ENCODE data around the gene LRG1. TPM values are rescaled to one million over a fixed set of nuclear protein-coding genes. Genes with fewer than 3 reads are reported as not detected.

Gene LRG1
- total RNA-seq, 1 experiment from 2014 or later = not detected

GRCh38 chr19:4556597-4557127, 16.8 kb upstream of the LRG1 start:
- POLR2A ChIA-PET (ENCODE audit: low non-redundant PET) = no interaction called here
- BruUV-seq (replicated peaks) = no TSS peak
- TF ChIP-seq CTCF (conservative IDR thresholded peaks at IDR 0.05; ENCODE audit: low read depth, low read length) (no peak), EZH2 (IDR thresholded peaks at IDR 0.05; ENCODE audit: borderline replicate concordance, low read depth, low read length, poor library complexity, severe bottlenecking) (no peak)

GRCh38 chr19:4555657-4556561, 16.1 kb upstream of the LRG1 start:
- no peak overlapping the region for H3K4me3 ChIP-seq (ENCODE audit: low read depth, low read length, poor library complexity, severe bottlenecking)
- no peak overlapping the region for H3K27ac ChIP-seq (ENCODE audit: low read depth, low read length, poor library complexity, severe bottlenecking)
- H3K9me3 ChIP-seq (ENCODE audit: low read depth, low read length, poor library complexity, severe bottlenecking) = no peaks in the 10 kb centered on the region
- no peaks in the 10 kb centered on the region for H3K36me3 ChIP-seq (ENCODE audit: insufficient read depth, low read length, poor library complexity, severe bottlenecking)
- no TSS peak for BruUV-seq (replicated peaks)
- H3K4me1 ChIP-seq (ENCODE audit: insufficient read depth, low read length, poor library complexity, severe bottlenecking) = no peaks in the 10 kb centered on the region
- intact Hi-C loops (cut with micrococcal nuclease; ENCODE audit: unreplicated experiment) = no loop called here
- ChIA-PET POLR2A (ENCODE audit: low non-redundant PET) (no interaction called here), CTCF (interaction anchor here (1.0 to 1.1 kb wide), 2 partner anchors 11 to 80 kb away, joined by 4 to 5 read pairs; no protein-coding TSS in a partner anchor)
- TF ChIP-seq EZH2 (IDR thresholded peaks at IDR 0.05; ENCODE audit: borderline replicate concordance, low read depth, low read length, poor library complexity, severe bottlenecking) (no peak), CTCF (conservative IDR thresholded peaks at IDR 0.05; ENCODE audit: low read depth, low read length) (no peak)
- H3K27me3 ChIP-seq (replicated peaks; ENCODE audit: insufficient read depth, low read depth, low read length, poor library complexity) = no peaks in the 10 kb centered on the region
- no peak for DNase-seq (ENCODE audit: low spot score)

More at GRCh38 chr19:4556597-4557127, 16.8 kb upstream of the LRG1 start:
- Histone ChIP-seq H3K4me3 (ENCODE audit: low read depth, low read length, poor library complexity, severe bottlenecking) (no peak overlapping the region), H3K36me3 (ENCODE audit: insufficient read depth, low read length, poor library complexity, severe bottlenecking) (no peaks in the 10 kb centered on the region), H3K4me1 (ENCODE audit: insufficient read depth, low read length, poor library complexity, severe bottlenecking) (no peaks in the 10 kb centered on the region), H3K9me3 (ENCODE audit: low read depth, low read length, poor library complexity, severe bottlenecking) (no peaks in the 10 kb centered on the region), H3K27ac (ENCODE audit: low read depth, low read length, poor library complexity, severe bottlenecking) (no peak overlapping the region), H3K27me3 (replicated peaks; ENCODE audit: insufficient read depth, low read depth, low read length, poor library complexity) (no peaks in the 10 kb centered on the region)
- peak; percentile 54 for DNase-seq (ENCODE audit: low spot score)
- intact Hi-C loops (cut with micrococcal nuclease; ENCODE audit: unreplicated experiment) = no loop called here
- CTCF ChIA-PET = no interaction called here

GRCh38 chr19:4554717-4555116, 14.9 kb upstream of the LRG1 start:
- no peaks in the 10 kb centered on the region for H3K9me3 ChIP-seq (ENCODE audit: low read depth, low read length, poor library complexity, severe bottlenecking)
- H3K36me3 ChIP-seq (ENCODE audit: insufficient read depth, low read length, poor library complexity, severe bottlenecking) = no peaks in the 10 kb centered on the region
- ChIA-PET CTCF (interaction anchor here (0.6 to 1.1 kb wide), 3 partner anchors 12 to 409 kb away, joined by 4 to 6 read pairs (median 5); no protein-coding TSS in a partner anchor), POLR2A (ENCODE audit: low non-redundant PET) (no interaction called here)
- no peak overlapping the region for H3K27ac ChIP-seq (ENCODE audit: low read depth, low read length, poor library complexity, severe bottlenecking)
- H3K27me3 ChIP-seq (replicated peaks; ENCODE audit: insufficient read depth, low read depth, low read length, poor library complexity) = no peaks in the 10 kb centered on the region
- TF ChIP-seq EZH2 (IDR thresholded peaks at IDR 0.05; ENCODE audit: borderline replicate concordance, low read depth, low read length, poor library complexity, severe bottlenecking) (no peak), CTCF (conservative IDR thresholded peaks at IDR 0.05; ENCODE audit: low read depth, low read length) (no peak)
- BruUV-seq (replicated peaks) = no TSS peak
- intact Hi-C loops (cut with micrococcal nuclease; ENCODE audit: unreplicated experiment) = no loop called here
- H3K4me3 ChIP-seq (ENCODE audit: low read depth, low read length, poor library complexity, severe bottlenecking) = no peak overlapping the region
- H3K4me1 ChIP-seq (ENCODE audit: insufficient read depth, low read length, poor library complexity, severe bottlenecking) = no peaks in the 10 kb centered on the region
- DNase-seq (ENCODE audit: low spot score) = no peak

Measured in A673 (cell line).